Non-pigmented ciliary epithelial cell (primary cell): ENCODE results near the gene ATP1B3.
"Not testable (repeated sequence)": the region's sequence is repeated elsewhere in the genome, so short reads cannot be mapped to it uniquely, and the experiment has no call there.

ENCODE experiments used
- DNase-seq: peaks from one replicate; pipeline ENCODE4 v3.0.0-alpha.2; 2010; ENCODE audit warnings: low read depth

Gene ATP1B3

GRCh38 chr3:141905129-141905528, 28.7 kb downstream of the ATP1B3 start:
- DNase-seq, result no peak

DNA sequence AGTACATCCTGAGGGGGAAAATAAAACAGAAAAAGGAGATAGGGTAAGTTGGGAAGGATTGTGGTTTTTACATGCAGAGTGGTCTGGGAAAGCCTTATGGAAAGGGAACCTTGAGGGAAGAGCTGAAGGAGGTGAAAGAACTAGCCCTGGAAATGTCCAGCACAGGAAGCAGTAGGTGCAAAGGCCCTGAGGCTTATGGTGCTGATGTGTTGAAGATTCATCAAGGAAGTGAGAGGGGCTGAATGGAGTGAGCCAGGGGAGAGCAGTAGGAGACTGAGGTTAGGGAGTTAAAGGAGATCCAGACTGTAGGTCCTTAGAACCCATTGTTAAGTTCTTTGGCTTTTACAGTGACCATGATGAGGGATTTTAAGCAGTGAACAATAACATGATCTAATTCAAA, 33.0 kb downstream of the ATP1B3 start:
- no peak for DNase-seq

GRCh38 chr3:141909986-141910385, 33.5 kb downstream of the ATP1B3 start:
- not testable (repeated sequence) for DNase-seq

- DNase-seq, result no peak
These were observed 36.8 kb downstream of the ATP1B3 start for GRCh38 chr3:141913150-141913811.

DNA sequence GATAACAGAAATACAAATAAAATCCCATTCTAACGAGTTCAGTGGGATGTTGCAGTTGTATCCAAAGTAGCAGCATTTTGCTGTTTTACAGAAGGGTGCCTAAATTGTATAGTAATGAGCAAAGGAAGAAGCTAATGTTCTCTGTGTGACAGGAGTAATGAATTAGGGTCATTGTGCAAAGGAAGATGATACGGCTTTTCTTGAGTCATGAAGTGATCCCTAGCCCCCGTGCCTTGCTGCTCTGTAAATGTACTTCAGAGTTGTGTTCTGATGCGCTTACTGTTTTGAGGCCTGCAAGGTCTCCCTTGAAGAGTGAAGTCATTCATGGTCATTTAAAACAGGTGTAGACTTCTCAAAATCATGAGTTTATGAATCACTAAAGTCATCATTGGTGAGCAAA, 37.9 kb downstream of the ATP1B3 start:
- no peak for DNase-seq

GRCh38 chr3:141915016-141915415, 38.6 kb downstream of the ATP1B3 start:
- no peak for DNase-seq

DNA sequence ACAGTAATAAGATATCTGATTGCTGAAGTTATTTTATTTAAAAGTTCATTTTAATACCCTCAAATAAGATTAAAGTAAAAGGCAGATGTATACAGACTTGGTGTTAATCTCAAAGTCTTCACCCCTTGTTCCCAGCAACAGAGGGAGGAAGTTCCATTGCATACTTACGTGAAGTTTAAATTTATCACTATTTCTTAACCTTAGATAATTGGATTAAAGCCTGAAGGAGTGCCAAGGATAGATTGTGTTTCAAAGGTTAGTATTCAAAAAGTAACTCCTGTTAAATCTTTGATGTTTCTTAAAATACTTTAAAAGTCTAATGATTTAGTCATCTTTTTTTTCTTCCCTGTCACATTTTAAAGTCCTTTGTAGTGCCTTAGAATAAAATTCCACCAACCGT, 39.3 kb downstream of the ATP1B3 start:
- DNase-seq, result no peak

- no peak for DNase-seq
These were observed 44.3 kb downstream of the ATP1B3 start for GRCh38 chr3:141920701-141921100.

DNA sequence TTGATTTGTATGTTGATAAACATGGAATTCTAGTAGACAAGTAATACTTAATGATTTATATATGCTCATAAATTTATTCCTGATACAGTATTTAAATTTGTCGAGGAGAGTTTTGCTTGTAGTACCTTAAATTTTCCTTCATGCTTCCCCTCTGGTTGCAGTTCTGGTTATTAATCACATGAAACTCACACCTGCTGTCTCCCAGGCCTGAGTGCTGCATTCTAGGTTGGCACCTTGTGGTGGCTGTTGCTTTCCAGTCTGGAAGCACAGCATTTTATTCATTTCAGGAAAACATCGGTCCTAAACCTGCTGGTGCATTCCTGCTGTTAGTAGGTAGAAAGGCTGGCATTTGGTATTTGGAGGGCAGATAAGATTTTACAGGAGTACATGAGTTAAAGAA, 44.9 kb downstream of the ATP1B3 start:
- DNase-seq, result no peak

GRCh38 chr3:141925677-141926076, 49.2 kb downstream of the ATP1B3 start:
- not testable (repeated sequence) for DNase-seq

DNA sequence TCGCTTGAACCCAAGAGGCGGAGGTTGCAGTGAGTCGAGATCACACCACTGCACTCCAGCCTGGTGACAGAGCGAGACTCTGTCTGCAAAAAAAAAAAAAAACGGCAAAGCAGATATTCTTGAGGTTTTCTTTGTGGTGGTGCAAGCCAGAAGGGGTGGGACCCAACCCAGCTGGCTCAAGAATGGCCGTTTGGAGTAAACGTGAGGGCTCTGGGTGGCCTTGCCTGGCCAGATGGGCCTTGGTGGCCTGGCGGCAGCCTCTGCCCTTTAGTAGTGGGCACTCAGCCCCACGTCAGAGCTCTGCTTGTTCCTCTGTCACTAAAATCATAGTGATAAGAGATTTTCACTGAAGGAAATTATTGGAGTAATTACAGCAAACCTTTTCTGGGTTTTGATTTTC, 50.5 kb downstream of the ATP1B3 start:
- DNase-seq, result no peak

GRCh38 chr3:141928631-141929270, 52.3 kb downstream of the ATP1B3 start:
- DNase-seq, result no peak

GRCh38 chr3:141929341-141929995, 53.0 kb downstream of the ATP1B3 start:
- DNase-seq, result no peak

DNA sequence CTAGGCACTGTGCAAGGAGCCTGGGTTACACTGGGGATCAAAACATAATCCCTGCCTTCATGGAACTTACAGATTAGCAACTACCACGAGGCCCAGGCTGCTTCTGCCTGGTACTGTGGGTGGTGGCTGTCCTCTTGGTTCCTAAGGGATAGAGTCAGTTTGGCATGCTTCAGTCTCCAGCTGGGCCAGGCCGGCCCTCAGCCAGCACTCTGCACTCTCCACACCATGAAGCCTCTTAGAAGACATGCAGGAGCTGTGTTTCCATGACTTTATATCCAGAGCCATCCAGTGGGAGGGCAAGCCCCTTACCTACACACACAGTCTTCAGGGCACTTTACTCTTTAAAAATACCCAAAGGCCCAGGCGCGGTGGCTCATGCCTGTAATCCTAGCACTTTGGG, 54.4 kb downstream of the ATP1B3 start:
- no peak for DNase-seq

DNA sequence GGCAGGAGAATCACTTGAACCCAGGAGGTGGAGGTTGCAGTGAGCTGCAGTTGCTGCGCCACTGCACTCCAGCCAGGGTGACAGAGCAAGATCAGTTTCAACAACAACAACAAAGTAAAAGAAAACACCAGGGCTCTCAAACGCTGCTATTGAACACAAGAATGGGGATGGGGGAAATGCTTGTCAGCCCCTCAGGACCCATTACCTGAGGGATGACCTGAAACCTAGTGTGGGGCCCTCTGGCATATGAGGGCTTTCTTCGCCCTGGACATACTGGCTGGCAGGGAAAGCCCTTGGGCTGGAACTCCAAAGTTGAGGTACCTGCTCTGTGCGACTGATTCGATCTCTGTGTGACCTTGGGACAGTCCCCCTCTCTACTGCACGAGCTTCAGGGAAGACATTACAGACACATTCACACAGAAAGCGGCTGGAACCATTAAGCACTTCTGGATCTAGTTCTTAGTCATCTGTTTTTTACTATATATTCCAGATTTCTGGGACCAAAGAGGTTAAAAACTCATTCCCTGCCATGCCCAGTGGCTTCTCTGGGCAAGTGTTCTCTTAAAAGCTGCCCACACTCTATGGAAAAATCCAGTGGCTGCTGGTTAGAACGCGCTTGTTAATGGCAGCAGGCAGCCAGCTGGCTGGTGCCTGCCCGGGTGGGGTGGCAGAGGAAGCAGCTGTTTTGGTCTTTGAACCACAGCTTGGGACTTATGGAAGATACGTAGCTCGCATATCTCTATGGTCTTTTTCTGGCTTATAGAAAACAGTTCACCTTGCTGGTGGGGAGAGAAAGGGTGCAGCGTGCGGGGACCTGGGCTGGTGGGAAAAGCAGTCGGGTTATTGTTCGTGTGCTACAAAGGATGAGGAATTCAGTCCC, 57.2 kb downstream of the ATP1B3 start:
- no peak for DNase-seq

DNA sequence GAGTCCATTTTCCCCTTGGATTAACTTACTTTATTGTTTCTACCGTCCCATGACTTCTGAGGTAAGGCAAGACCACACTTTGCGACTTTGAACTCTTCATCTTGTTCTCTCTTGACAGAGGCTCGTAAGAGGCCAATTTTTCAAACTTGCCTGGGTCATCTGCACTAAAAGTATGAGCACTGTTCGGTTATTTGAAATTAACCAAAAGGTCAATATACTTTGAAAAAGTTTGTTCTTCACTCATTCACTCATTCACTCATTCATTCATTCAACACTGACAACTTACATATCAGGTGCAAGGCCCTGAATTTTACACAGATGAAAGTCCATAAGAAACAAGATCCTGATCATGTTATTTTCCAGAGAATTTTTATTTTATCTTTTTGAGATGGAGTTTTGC, 57.9 kb downstream of the ATP1B3 start:
- DNase-seq, result no peak

GRCh38 chr3:141938011-141938500, 61.6 kb downstream of the ATP1B3 start:
- DNase-seq, result no peak

DNA sequence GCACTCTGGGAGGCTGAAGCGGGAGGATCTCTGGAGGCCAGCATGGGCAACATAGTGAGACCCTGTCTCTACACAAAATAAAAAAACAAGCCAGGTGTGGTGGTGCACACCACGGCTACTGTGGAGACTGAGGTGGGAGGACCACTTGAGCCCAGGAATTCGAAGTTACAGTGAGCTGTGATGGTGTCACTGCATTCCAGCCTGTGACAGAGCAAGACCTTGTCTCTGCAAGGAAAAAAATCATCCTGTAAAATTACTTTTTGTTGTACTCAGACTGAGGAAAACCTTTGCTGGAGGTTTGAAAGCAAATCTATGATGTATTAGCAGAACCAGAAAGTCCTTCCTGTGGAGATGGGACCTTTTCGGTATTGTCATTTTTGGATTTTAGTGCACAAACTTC, 63.3 kb downstream of the ATP1B3 start:
- no peak for DNase-seq

GRCh38 chr3:141940194-141940776, 63.8 kb downstream of the ATP1B3 start:
- DNase-seq, result peak; percentile 24

GRCh38 chr3:141941093-141941492, 64.7 kb downstream of the ATP1B3 start:
- no peak for DNase-seq

DNA sequence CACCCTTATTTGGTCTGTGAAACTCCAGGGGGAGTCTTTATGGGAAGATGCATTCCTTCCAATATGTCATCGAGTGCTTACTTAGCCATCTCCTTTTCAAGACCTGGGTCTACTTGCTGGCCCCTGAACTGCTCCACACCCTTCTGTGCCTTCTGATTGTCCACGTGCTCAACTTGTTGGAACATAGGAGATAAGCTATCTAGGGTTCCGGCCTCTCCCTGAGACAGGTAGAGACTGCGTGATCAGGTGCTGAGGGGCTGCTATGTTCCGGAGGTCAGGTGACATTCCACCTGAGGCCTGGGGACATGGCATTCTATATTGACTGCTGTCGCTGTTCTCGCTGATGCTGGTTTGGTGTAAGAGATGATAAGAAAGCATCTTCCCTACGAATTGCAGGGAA, 65.6 kb downstream of the ATP1B3 start:
- no peak for DNase-seq
